Measurements from ENCODE around the gene CLINT1. TPM values are rescaled to one million over a fixed set of nuclear protein-coding genes. Genes with fewer than 3 reads are reported as not detected.
A peak's percentile ranks its signal among the peaks of the same experiment; 100 is the strongest.

The CLINT1 gene
- total RNA-seq, 1 donor from 2014 or later, result 126 TPM

GRCh38 chr5:157761690-157762621 is 97.0 kb downstream of the CLINT1 start:
- no peaks in the 10 kb centered on the region for H3K4me1 ChIP-seq
- no peaks in the 10 kb centered on the region for H3K9me3 ChIP-seq
- no peaks in the 10 kb centered on the region for H3K27me3 ChIP-seq
- H3K27ac ChIP-seq, result no peak overlapping the region
- TF ChIP-seq POLR2A (IDR thresholded peaks at IDR 0.05), result no peak
- TF ChIP-seq, protein P1, sequence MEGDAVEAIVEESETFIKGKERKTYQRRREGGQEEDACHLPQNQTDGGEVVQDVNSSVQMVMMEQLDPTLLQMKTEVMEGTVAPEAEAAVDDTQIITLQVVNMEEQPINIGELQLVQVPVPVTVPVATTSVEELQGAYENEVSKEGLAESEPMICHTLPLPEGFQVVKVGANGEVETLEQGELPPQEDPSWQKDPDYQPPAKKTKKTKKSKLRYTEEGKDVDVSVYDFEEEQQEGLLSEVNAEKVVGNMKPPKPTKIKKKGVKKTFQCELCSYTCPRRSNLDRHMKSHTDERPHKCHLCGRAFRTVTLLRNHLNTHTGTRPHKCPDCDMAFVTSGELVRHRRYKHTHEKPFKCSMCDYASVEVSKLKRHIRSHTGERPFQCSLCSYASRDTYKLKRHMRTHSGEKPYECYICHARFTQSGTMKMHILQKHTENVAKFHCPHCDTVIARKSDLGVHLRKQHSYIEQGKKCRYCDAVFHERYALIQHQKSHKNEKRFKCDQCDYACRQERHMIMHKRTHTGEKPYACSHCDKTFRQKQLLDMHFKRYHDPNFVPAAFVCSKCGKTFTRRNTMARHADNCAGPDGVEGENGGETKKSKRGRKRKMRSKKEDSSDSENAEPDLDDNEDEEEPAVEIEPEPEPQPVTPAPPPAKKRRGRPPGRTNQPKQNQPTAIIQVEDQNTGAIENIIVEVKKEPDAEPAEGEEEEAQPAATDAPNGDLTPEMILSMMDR (IDR thresholded peaks at IDR 0.05), result peak; percentile 65 to 73 (median 71)
- TF ChIP-seq POLR2AphosphoS5 (IDR thresholded peaks at IDR 0.05; ENCODE audit: insufficient read depth in 1 of 2, low read depth in 1 of 2), result no peak
- H3K36me3 ChIP-seq, result no peaks in the 10 kb centered on the region
- H3K4me3 ChIP-seq, result no peak overlapping the region
- intact Hi-C loops (cut with DNase I), result no loop called here
- DNase-seq (ENCODE audit: extremely low spot score in 2 of 2), result no peak

- Histone ChIP-seq H3K4me1 (no peaks in the 10 kb centered on the region), H3K27me3 (no peaks in the 10 kb centered on the region), H3K4me3 (no peak overlapping the region), H3K36me3 (peaks cover 0 to 31% of the 10 kb centered on the region in 2 donors), H3K9me3 (no peaks in the 10 kb centered on the region), H3K27ac (no peak overlapping the region)
- TF ChIP-seq POLR2A (IDR thresholded peaks at IDR 0.05), result no peak
- no peak for TF ChIP-seq POLR2AphosphoS5 (IDR thresholded peaks at IDR 0.05; ENCODE audit: insufficient read depth in 1 of 2, low read depth in 1 of 2)
- TF ChIP-seq, protein P1 (IDR thresholded peaks at IDR 0.05), result no peak
- intact Hi-C loops (cut with DNase I), result no loop called here
- no peak for DNase-seq (ENCODE audit: extremely low spot score in 2 of 2)
These were observed 100.2 kb downstream of the CLINT1 start for GRCh38 chr5:157758706-157759105.

DNA sequence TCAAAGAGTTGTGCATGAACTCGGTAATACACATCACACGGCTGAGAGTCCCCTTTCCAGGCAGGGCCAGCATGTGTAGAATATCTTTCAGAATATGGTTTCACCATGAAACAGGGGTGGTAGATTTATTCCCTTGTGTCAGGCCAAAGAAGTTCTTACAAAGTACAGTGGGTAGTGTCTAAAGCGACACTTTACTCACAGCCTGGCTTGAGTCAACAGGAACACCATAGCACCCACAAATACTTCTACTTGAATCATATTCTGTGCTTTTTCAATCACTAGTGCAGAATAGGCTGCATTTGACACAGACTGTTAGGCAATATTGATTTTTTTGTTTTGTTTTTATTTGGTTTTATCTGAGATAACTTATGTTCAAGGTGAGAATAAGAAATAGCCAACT is 102.8 kb downstream of the CLINT1 start:
- no peaks in the 10 kb centered on the region for H3K27me3 ChIP-seq
- intact Hi-C loops (cut with DNase I), result no loop called here
- H3K4me1 ChIP-seq, result no peaks in the 10 kb centered on the region
- peaks cover 0 to 48% of the 10 kb centered on the region in 2 donors for H3K36me3 ChIP-seq
- H3K27ac ChIP-seq, result no peak overlapping the region
- TF ChIP-seq, protein P1 (IDR thresholded peaks at IDR 0.05), result no peak
- TF ChIP-seq POLR2AphosphoS5 (IDR thresholded peaks at IDR 0.05; ENCODE audit: insufficient read depth in 1 of 2, low read depth in 1 of 2) (no peak), POLR2A (IDR thresholded peaks at IDR 0.05) (no peak)
- no peak for DNase-seq (ENCODE audit: extremely low spot score in 2 of 2)
- H3K4me3 ChIP-seq, result no peak overlapping the region
- H3K9me3 ChIP-seq, result no peaks in the 10 kb centered on the region

- no peaks in the 10 kb centered on the region for H3K27me3 ChIP-seq
- no peak for DNase-seq (ENCODE audit: extremely low spot score in 2 of 2)
- peak overlapping the region; percentile 3 for H3K27ac ChIP-seq
- no peak overlapping the region for H3K4me3 ChIP-seq
- TF ChIP-seq POLR2AphosphoS5 (IDR thresholded peaks at IDR 0.05; ENCODE audit: insufficient read depth in 1 of 2, low read depth in 1 of 2), result peak in 1 of 2 donors; percentile 41
- TF ChIP-seq, protein P1 (IDR thresholded peaks at IDR 0.05), result no peak
- intact Hi-C loops (cut with DNase I), result no loop called here
- no peaks in the 10 kb centered on the region for H3K9me3 ChIP-seq
- peaks cover 10% of the 10 kb centered on the region for H3K4me1 ChIP-seq
- H3K36me3 ChIP-seq, result peaks cover 0 to 33% of the 10 kb centered on the region in 2 donors
These were observed 108.6 kb downstream of the CLINT1 start for GRCh38 chr5:157750320-157750719.

DNA sequence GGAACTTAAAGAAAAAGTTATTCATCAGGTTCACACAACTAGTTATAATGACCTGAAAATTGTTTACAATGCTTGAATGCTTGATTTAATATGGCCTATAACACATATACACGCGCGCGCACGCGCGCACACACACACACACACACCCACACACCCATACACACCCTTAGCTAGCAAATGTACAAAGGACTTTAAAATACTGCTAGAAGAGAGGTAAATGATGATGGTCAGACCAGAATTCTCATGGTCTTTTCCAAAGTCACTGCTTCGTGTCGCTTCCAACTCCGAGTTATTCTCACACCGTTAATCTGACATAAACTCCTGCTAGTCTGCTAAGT is 109.5 kb downstream of the CLINT1 start:
- H3K27me3 ChIP-seq, result no peaks in the 10 kb centered on the region
- no peaks in the 10 kb centered on the region for H3K9me3 ChIP-seq
- H3K4me3 ChIP-seq, result no peak overlapping the region
- peak overlapping the region; percentile 3 for H3K27ac ChIP-seq
- TF ChIP-seq, protein P1 (IDR thresholded peaks at IDR 0.05), result no peak
- TF ChIP-seq POLR2A (IDR thresholded peaks at IDR 0.05), result no peak
- no peak for TF ChIP-seq POLR2AphosphoS5 (IDR thresholded peaks at IDR 0.05; ENCODE audit: insufficient read depth in 1 of 2, low read depth in 1 of 2)
- no peak for DNase-seq (ENCODE audit: extremely low spot score in 2 of 2)
- H3K36me3 ChIP-seq, result peaks cover 0 to 24% of the 10 kb centered on the region in 2 donors
- intact Hi-C loops (cut with DNase I), result no loop called here
- H3K4me1 ChIP-seq, result peaks cover 19% of the 10 kb centered on the region
